HG02970 (cell line): ENCODE results near the gene NACC1.
"Not testable (repeated sequence)": the region's sequence is repeated elsewhere in the genome, so short reads cannot be mapped to it uniquely, and the experiment has no call there.

ENCODE experiments used
- ATAC-seq: cut with Tn5 transposase; IDR thresholded peaks from one replicate; pipeline ENCODE4 v1.9.1; 2021; ENCODE audit warnings: mild to moderate bottlenecking, moderate library complexity, moderate number of reproducible peaks; ENCODE audit not compliant: unreplicated experiment, low FRiP score

Gene NACC1

GRCh38 chr19:13160557-13160956, 42.5 kb downstream of the NACC1 start:
- ATAC-seq: no peak

GRCh38 chr19:13162724-13163608, 44.9 kb downstream of the NACC1 start:
- ATAC-seq: peak; percentile 44

- no peak for ATAC-seq
Measured at GRCh38 chr19:13163609-13164342, 45.7 kb downstream of the NACC1 start.

- no peak for ATAC-seq
Measured at GRCh38 chr19:13164343-13165161, 46.5 kb downstream of the NACC1 start.

- no peak for ATAC-seq
Measured at GRCh38 chr19:13165162-13165997, 47.3 kb downstream of the NACC1 start.

GRCh38 chr19:13166151-13166550, 48.1 kb downstream of the NACC1 start:
- not testable (repeated sequence) for ATAC-seq

GRCh38 chr19:13169769-13170168, 51.7 kb downstream of the NACC1 start:
- ATAC-seq: no peak

- no peak for ATAC-seq
Measured at GRCh38 chr19:13171146-13171545, 53.1 kb downstream of the NACC1 start.

GRCh38 chr19:13172346-13173138, 54.5 kb downstream of the NACC1 start:
- ATAC-seq: no peak

GRCh38 chr19:13173139-13173737, 55.2 kb downstream of the NACC1 start:
- ATAC-seq: no peak

GRCh38 chr19:13176345-13176744, 58.3 kb downstream of the NACC1 start:
- ATAC-seq: no peak

- ATAC-seq: not testable (repeated sequence)
Measured at GRCh38 chr19:13177584-13177983, 59.5 kb downstream of the NACC1 start.

GRCh38 chr19:13178291-13178690, 60.2 kb downstream of the NACC1 start:
- not testable (repeated sequence) for ATAC-seq

- ATAC-seq: no peak
Measured at GRCh38 chr19:13181747-13182388, 63.8 kb downstream of the NACC1 start.

GRCh38 chr19:13184926-13185325, 66.9 kb downstream of the NACC1 start:
- ATAC-seq: not testable (repeated sequence)

- not testable (repeated sequence) for ATAC-seq
Measured at GRCh38 chr19:13185763-13186657, 67.9 kb downstream of the NACC1 start.

- ATAC-seq: not testable (repeated sequence)
Measured at GRCh38 chr19:13186688-13187087, 68.6 kb downstream of the NACC1 start.
